Caco-2 (cell line): ENCODE results near the gene BTBD9. TPM values are rescaled to one million over a fixed set of nuclear protein-coding genes. Genes with fewer than 3 reads are reported as not detected.

Experiments
- BruUV-seq: library from RNA; stranded (reverse); fragments of 400-500 nt; replicated peaks from 2 replicates; lab custom pipeline; 2021; lab: Mats Ljungman, UMichigan
- CTCF ChIA-PET: fragments of 300-600 bp; sonication (Branson Sonifier 250); formaldehyde crosslinking; loops from one replicate; lab custom pipeline; 2022; ENCODE audit warnings: antibody characterized with exemption; lab: Charles Lee
- POLR2A ChIA-PET: fragments of 300-600 bp; sonication (Branson Sonifier 250); formaldehyde crosslinking; loops from one replicate; lab custom pipeline; 2022; ENCODE audit warnings: antibody characterized with exemption; lab: Charles Lee
- DNase-seq, 2 experiments: peaks; one replicate each; pipeline versions ENCODE4 v3.0.0 to v3.0.0-alpha.2; 2020 to 2022
- H3K27me3 ChIP-seq: replicated peaks from 2 replicates; pipeline ENCODE4 v1.6.0; 2011; ENCODE audit warnings: low read length; ENCODE audit not compliant: control insufficient read depth, insufficient read depth
- H3K36me3 ChIP-seq: 2 replicates; pipeline ENCODE4 v1.5.1; 2011; ENCODE audit warnings: low read length; ENCODE audit not compliant: control insufficient read depth, insufficient read depth
- H3K4me1 ChIP-seq: fragments of 250-450 bp; sonication (Bioruptor Pico); 2 replicates; pipeline ENCODE4 v1.5.1; 2020; ENCODE audit warnings: mild to moderate bottlenecking
- H3K4me3 ChIP-seq: 2 replicates; pipeline ENCODE4 v1.5.1; 2011; ENCODE audit warnings: low read depth, mild to moderate bottlenecking, control low read depth, low read length
- H3K9me3 ChIP-seq: fragments of 250-450 bp; sonication (Bioruptor Pico); 2 replicates; pipeline ENCODE4 v1.5.1; 2020; ENCODE audit warnings: mild to moderate bottlenecking, moderate library complexity
- H3K27ac Mint-ChIP-seq: one replicate; pipeline ENCODE4 v1.8.0; 2022; ENCODE audit warnings: mixed read lengths; ENCODE audit not compliant: unreplicated experiment
- H3K27me3 Mint-ChIP-seq: one replicate; pipeline ENCODE4 v1.8.0; 2022; ENCODE audit warnings: mixed read lengths; ENCODE audit not compliant: insufficient read depth, unreplicated experiment
- H3K36me3 Mint-ChIP-seq: one replicate; pipeline ENCODE4 v1.8.0; 2022; ENCODE audit warnings: mild to moderate bottlenecking, mixed read lengths; ENCODE audit not compliant: insufficient read depth, unreplicated experiment
- H3K4me1 Mint-ChIP-seq: one replicate; pipeline ENCODE4 v1.8.0; 2022; ENCODE audit warnings: low read depth, mixed read lengths; ENCODE audit not compliant: unreplicated experiment
- H3K4me3 Mint-ChIP-seq: one replicate; pipeline ENCODE4 v1.8.0; 2022; ENCODE audit warnings: mild to moderate bottlenecking, moderate library complexity, mixed read lengths; ENCODE audit not compliant: unreplicated experiment
- H3K9me3 Mint-ChIP-seq: one replicate; pipeline ENCODE4 v1.8.0; 2022; ENCODE audit warnings: mixed read lengths; ENCODE audit not compliant: unreplicated experiment
- intact Hi-C: fragments of 100-400 bp; cut with micrococcal nuclease; formaldehyde crosslinking; loops from one replicate; pipeline ENCODE4 v1.10.0; 2022; ENCODE audit not compliant: unreplicated experiment
- total RNA-seq: library from RNA; stranded (reverse); gene quantifications from 2 replicates; pipeline ENCODE4 v1.2.3, GENCODE V29; 2022
- TF ChIP-seq, protein P1 (sequence below), 2 experiments: fragments of 200-600 bp in 1 of 2; IDR thresholded peaks; 1 replicate in 1 of 2; 2 replicates in 1 of 2; pipeline versions ENCODE4 v1.5.1 to v1.8.0; 2011 to 2022; ENCODE audit warnings: antibody characterized with exemption in 1 of 2, control low read depth in 1 of 2, inconsistent platforms in 1 of 2, low read depth in 1 of 2, low read length in 1 of 2, mild to moderate bottlenecking in 1 of 2, moderate library complexity in 1 of 2; ENCODE audit not compliant: insufficient read depth in 1 of 2, severe bottlenecking in 1 of 2, unreplicated experiment in 1 of 2

Gene BTBD9
- total RNA-seq, 1 experiment from 2014 or later = 19.6 TPM

DNA sequence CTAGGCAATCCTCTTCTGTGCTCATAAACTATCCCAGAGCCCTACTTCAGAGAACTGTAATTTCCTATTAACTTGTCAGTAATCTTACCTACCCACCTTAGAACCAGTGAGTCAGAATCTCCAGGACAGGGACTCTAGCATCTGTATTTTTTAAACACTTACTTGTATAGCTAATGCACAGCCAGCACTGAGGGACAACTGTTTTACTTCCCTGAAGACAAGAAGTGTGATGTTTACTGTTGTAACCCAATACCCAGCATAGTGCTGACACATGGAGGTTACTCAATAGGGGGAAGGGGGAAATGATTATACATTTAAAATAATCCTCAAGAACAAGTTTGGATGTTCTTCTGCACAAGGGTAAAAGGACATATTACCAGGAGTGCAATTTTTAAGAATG is 130.8 kb downstream of the BTBD9 start:
- Mint-ChIP-seq H3K27ac (no peak overlapping the region), H3K27me3 (no peaks in the 10 kb centered on the region), H3K4me3 (no peak overlapping the region), H3K9me3 (no peaks in the 10 kb centered on the region), H3K36me3 (no peaks in the 10 kb centered on the region), H3K4me1 (peaks cover 5% of the 10 kb centered on the region)
- CTCF ChIA-PET = no interaction called here
- BruUV-seq = no TSS peak
- Histone ChIP-seq H3K9me3 (no peaks in the 10 kb centered on the region), H3K27me3 (no peaks in the 10 kb centered on the region), H3K4me3 (no peak overlapping the region), H3K36me3 (no peaks in the 10 kb centered on the region), H3K4me1 (peaks cover 9% of the 10 kb centered on the region; the same call in 1 of the 2 replicates)
- POLR2A ChIA-PET = no interaction called here
- no peak for DNase-seq
- intact Hi-C loops = no loop called here
- TF ChIP-seq, protein P1, sequence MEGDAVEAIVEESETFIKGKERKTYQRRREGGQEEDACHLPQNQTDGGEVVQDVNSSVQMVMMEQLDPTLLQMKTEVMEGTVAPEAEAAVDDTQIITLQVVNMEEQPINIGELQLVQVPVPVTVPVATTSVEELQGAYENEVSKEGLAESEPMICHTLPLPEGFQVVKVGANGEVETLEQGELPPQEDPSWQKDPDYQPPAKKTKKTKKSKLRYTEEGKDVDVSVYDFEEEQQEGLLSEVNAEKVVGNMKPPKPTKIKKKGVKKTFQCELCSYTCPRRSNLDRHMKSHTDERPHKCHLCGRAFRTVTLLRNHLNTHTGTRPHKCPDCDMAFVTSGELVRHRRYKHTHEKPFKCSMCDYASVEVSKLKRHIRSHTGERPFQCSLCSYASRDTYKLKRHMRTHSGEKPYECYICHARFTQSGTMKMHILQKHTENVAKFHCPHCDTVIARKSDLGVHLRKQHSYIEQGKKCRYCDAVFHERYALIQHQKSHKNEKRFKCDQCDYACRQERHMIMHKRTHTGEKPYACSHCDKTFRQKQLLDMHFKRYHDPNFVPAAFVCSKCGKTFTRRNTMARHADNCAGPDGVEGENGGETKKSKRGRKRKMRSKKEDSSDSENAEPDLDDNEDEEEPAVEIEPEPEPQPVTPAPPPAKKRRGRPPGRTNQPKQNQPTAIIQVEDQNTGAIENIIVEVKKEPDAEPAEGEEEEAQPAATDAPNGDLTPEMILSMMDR (IDR thresholded peaks at IDR 0.05; ENCODE audit: insufficient read depth in 1 of 2, low read depth in 1 of 2, low read length in 1 of 2, severe bottlenecking in 1 of 2, unreplicated experiment in 1 of 2) = no peak

GRCh38 chr6:38508286-38508685 is 131.4 kb downstream of the BTBD9 start:
- no peaks in the 10 kb centered on the region for H3K9me3 Mint-ChIP-seq
- H3K4me3 ChIP-seq = no peak overlapping the region
- POLR2A ChIA-PET = no interaction called here

DNA sequence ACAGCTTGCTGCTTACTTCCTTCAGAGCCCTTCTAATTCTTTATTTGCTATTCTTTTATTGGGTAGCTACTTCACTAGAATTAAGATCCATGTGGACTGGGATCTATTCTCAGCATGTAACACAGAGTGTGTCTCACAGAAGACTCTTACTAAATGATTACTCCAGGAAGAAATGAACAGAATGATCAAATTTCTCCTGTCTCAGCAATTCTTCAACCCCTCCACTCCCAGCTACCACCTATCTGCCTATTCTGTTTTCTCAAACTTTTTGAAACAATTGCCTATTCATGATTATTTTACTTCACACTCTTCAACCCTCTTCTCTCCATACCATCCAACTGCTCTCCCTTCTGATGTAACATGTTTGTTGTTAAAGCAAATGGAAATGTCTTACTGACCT is 132.6 kb downstream of the BTBD9 start:
- no peaks in the 10 kb centered on the region for H3K9me3 Mint-ChIP-seq
- no peaks in the 10 kb centered on the region for H3K27me3 Mint-ChIP-seq
- ChIA-PET CTCF (no interaction called here), POLR2A (no interaction called here)
- Histone ChIP-seq H3K9me3 (no peaks in the 10 kb centered on the region), H3K27me3 (no peaks in the 10 kb centered on the region), H3K4me1 (peaks cover 12% of the 10 kb centered on the region; the same call in 1 of the 2 replicates), H3K4me3 (no peak overlapping the region), H3K36me3 (no peaks in the 10 kb centered on the region)
- intact Hi-C loops = no loop called here
- peaks cover 5% of the 10 kb centered on the region for H3K4me1 Mint-ChIP-seq
- H3K4me3 Mint-ChIP-seq = no peak overlapping the region
- DNase-seq = no peak
- TF ChIP-seq, protein P1 (IDR thresholded peaks at IDR 0.05; ENCODE audit: insufficient read depth in 1 of 2, low read depth in 1 of 2, low read length in 1 of 2, severe bottlenecking in 1 of 2, unreplicated experiment in 1 of 2) = no peak
- BruUV-seq = no TSS peak
- no peaks in the 10 kb centered on the region for H3K36me3 Mint-ChIP-seq
- H3K27ac Mint-ChIP-seq = no peak overlapping the region

More at GRCh38 chr6:38508286-38508685, 131.4 kb downstream of the BTBD9 start:
- CTCF ChIA-PET = interaction anchor here (0.7 kb wide), 1 partner anchor 505 kb away, joined by 3 read pairs; no protein-coding TSS in a partner anchor
- Histone ChIP-seq H3K4me1 (peaks cover 12% of the 10 kb centered on the region; the same call in 1 of the 2 replicates), H3K27me3 (no peaks in the 10 kb centered on the region), H3K9me3 (no peaks in the 10 kb centered on the region), H3K36me3 (no peaks in the 10 kb centered on the region)
- Mint-ChIP-seq H3K4me3 (no peak overlapping the region), H3K27me3 (no peaks in the 10 kb centered on the region), H3K27ac (no peak overlapping the region), H3K4me1 (peaks cover 5% of the 10 kb centered on the region), H3K36me3 (no peaks in the 10 kb centered on the region)
- intact Hi-C loops = no loop called here
- TF ChIP-seq, protein P1 (IDR thresholded peaks at IDR 0.05; ENCODE audit: insufficient read depth in 1 of 2, low read depth in 1 of 2, low read length in 1 of 2, severe bottlenecking in 1 of 2, unreplicated experiment in 1 of 2) = no peak
- DNase-seq = no peak
- BruUV-seq = no TSS peak
